NCI-H82 treated with DMSO at 0.1 percent for 48 hours (cell line): ENCODE measurements around the gene UFC1.
A peak's percentile ranks its signal among the peaks of the same experiment; 100 is the strongest.

Experiments used
- DNase-seq: peaks from one replicate; lab custom pipeline; 2025; ENCODE audit not compliant: unreplicated experiment; lab: John Stamatoyannopoulos, UW

The UFC1 gene

DNA sequence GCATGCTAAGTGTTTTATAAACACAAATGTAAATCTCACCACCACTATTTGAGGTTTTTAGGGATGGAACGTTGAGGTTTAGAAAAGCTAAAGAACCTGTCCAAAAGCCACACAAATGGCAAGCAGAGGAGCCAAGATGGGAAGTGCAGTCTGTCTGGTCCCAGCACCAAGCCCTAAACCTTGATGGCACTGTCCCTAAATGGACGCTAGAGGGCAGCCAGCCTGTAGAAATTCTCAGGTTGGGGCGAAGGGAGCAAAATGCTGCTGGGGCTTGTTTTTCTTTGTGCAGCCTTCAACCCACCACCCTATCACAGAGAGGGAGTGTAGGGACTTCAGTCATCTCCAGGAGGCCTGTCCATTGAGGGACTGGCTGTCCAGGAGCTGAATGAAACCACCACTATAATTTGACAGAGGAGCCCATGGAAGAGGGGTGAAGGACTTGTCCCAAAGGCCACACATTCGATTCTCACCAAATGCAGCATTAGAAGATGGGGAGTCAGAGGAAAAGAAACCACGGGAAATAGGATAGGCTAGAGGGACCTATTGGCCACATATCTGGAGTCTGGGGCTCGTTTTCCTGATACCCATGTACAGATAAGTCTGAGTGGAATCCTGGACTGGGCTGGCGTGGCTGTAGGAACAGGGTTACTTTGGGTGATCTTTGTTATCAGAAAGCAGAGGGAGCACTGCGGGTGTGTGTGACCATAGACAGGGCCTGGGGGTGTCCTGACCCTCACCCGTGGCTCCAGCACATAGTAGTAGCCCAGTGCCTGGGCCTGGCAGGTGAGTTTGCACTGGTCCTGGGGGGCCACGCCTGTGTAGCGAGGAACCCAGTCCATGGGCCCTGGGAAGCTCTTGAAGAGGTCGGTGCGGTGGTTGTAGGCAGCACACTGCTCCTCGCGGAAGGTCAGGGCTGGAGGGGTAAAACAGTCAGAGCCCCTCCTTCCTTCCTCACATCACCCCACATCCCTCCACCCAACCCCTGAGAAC is 39.0 kb downstream of the UFC1 start:
- DNase-seq = peak; percentile 77

DNA sequence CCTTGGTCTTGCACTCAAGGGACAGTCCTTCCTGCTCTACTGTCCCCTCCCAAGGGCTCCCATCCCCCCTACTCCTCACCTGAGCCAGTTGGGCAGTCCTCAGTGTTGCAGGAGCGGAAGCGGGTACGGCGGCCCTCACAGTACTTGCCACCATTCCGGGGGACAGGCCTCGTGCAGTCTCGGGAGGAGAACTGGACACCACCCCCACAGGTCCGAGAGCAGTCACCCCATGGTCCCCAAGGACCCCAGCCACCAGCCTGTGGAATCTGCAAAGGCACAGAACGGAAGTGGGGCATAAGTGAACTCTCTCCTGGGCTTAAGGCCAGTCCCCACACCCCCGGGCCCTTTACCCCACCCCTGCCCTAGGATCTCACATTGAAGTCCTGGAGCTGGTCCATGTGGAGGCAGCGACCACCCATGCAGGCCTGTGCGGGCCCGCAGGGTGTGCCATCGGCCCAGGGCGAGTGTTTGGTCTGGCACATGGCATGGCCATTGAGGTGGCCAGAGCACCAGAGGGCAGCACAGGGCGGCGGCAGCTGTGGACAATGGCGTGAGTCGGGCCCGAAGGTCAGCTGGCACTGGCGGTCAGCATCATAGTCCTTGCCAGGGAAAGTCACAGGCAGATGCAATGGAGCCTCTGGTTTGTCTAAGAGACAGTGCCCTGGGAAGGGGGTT is 39.9 kb downstream of the UFC1 start:
- no peak for DNase-seq

DNA sequence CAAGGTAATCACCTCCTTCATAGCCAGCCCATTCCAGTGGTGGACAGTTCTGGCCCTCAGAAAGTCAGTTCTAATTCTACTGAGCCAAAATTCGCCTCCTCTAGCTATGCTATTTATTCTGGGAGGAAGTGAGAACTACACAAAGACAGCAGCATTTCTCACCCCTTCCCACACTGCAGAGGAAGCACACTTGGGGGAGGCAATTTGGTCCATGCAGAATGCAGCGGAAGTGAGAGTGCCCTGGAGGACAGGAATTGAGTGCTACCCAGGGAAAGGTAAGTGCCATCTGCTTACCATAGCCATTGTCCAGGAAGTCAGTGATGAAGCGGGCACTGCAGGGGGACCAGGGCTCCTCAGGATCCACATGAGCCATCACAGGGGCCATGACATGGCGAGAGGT is 41.4 kb downstream of the UFC1 start:
- DNase-seq = no peak

DNA sequence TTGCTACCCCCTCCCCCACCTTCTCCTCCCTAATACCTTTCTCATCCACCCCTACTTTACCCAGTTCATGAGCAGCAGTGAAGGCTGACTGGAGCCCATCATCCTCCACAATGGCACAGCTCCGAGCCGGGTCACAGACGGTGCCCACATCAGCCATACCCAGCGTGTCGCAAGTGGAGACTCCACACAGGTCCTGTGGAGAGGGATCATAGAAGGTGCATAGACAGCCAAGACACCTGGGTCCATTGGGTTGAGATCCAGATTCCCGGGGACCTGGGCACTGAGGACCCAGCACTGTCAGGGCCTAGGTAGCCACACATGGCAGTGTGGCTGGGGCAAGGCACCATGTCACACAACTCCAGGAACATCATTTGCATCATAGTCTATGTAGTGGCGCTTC is 42.3 kb downstream of the UFC1 start:
- no peak for DNase-seq

DNA sequence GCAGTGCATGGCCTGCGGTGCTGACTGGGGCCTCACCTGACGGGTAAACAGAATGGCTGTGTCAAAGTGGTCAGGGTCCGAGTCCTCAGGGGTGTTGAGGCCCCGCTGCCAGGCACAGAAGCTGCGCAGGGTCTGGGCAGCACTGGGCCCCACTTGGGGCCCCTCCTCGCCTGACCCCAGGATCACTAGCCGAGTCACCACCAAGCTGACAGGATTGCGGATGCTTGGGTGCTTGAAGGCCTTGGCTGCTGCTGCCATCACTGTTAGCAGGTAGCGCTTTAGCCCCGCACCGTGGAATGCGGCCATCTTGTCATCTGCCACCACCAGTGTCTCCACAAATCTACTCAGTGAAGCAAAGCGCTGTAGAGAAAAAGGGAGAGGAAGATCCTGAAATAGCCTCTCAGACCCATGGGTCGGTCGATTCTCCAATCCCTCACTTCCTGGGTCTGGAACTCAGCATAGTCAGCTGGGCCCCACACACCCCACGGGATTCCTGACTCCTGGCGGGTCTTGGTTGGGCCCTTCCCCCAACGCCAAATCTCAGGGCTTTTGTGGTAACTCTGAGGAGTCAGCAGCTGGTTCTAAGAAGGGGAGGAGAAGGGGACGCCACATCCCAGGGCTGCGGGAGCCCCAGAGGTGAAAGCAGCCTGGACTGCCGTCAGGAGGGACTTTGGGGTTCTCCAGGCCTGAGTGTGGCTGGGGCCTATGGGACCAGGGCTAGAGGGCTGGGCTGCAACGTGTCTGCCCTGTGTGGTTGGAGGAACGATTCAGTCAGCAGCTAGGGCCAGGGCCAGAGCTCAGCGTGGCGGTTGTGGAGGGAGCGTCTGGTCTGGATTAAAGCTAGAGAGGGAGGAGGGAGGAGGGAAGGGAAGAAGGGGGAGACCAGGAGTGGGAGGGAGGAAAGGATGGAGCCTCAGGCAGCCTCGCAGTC is 43.0 kb downstream of the UFC1 start:
- peak; percentile 90 for DNase-seq

DNA sequence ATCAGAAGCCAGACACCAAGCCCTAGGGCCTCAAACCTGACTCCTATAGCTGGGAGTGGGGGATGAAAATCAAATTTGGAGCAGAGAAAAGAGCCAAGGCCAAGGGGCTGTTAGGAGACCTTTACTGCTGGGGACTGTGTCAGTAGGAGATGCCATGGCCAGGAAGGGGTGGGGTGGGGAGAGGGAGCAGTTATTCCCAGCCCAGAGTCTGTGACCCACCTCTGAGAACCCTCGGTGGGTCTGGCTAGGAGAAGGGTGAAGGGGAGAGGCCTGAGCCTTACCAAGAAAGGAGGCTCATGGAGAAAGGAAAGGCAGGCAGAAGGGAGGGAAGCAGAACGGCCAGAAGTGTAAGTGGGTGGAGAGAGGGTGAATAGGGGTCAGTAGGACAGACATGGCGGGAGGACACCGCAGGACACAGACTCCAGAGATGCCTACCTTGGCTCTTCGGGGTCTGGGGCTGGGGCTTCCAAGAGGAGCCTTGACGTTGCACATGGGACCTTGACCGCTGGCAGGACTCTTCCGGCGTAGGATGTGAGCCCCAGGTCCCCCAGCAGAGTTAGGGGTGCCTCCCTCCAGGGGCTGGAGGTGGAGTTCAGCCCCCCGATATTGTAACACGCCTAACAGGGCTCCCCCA is 43.9 kb downstream of the UFC1 start:
- DNase-seq = no peak

DNA sequence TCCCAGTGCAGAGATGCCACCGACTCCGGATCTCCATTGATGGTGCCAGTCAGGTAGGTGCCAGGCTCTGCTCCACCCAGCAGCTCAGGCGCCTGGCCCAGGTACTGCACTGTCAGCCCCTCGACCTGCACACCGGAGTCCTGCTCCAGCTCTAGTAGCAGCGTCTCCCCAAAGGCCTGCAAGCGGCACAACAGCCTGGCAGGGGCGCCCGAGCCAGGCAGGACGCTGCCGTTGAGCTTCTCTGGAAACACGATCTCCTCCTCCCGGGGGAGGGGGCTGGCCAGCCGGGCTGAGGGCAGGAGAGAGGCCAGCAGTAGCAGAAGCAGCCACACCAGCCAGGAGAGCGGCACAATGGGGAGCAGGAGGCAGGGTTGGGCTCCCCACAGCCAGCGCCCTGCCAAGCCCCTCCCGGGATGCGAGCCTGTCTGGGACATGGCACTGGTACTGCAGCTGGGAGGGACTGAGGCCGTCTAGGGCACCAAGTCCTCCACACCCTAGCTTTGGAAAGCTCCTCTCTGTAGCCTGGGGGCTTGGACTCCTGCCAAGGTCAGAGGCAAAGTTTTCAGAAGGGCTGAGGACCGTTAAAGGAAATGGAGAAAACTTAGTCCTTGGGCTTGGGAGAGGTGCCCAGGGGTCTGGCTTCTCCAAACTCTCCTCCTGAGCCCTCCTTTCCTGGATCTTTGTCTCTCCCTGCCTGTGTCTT is 44.6 kb downstream of the UFC1 start:
- peak; percentile 29 for DNase-seq

DNA sequence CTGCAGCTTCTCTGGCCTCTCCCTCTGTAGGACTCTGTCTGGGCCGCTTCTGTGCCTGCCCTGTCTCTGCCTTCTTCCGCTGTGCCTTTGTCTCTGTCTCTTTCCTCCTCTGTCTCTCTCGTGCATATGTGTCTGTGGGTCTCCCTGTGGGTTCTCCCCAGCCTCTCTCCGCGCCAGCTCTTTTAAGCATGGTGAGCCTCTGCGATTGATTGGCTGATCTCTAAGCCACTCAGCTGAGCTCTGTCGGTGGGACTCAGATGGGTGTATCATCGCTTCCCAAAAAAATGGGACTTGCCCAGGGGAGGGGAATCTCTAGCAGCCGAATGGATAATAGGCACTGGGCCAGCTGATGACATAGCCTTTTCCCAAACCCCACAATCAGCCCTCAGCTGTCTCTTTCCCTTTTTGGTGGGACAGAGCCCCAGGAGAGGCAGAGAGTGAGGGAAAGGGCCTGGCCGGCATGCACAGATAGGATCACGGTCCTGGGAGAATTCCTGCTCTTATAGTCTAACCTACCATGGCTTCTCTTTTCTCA is 45.2 kb downstream of the UFC1 start, which contains the start of gene ADAMTS4:
TSS of gene ADAMTS4 (minus strand) at position 158 of the 535 bp plus-strand sequence. CDS start 427 bp downstream, outside the sequence.
- DNase-seq = peak; percentile 23

DNA sequence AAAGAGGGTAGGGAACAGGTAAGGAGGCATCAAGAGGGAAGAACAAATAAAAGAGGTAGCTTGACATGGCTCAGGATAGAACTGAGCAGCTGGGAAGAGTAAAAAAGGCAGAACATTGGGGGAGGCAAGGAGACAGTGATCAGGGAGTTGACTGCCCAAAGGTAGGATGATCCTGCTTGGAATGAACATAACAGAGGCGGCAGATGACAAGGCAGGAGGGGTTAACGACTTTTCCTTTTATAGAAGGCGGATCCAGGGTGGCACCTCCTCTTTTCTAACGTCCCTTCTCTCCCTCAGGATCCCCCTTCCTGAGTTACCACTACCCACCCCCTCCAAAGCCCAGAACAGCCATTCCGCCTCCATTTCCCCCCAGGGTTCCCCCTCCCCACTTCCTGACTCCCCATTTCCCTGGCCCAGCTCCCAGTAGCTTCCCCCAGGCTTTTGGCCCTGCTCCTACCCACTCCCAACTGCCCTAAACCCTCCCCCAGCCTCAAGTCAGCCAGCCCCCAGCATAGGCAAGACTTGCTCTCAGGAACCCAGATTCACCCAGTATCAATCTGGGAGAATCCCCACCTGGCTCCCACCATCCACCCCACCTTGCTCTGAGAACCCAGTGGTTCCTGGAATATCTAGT is 45.8 kb downstream of the UFC1 start:
- no peak for DNase-seq

DNA sequence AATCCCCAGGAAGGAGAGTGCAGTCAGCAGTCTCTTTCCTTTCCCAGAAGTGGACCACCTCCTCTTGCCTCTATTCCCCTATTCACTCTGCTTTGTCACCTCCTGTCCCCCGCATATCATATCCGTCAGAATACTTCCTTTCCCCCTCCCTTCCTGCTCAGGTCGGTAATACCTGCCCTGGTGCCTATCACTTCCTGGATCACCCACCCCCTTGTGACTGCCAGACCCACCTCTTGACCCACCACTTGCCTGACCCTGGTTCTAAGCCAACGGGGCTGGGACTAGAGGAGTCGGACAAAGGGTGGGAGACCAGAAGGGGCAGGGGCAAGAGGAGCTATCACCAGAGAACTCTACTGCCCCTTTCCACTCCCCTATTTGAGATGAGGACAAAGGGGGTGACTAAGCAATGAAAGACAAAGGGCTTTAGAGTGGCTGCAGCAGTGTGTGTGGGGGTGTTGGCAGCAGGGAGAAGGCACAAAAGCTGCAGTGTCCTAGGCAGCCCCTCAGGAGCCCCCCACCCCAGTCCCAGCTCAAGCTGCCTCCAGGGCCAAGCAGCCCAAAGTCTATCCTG is 46.7 kb downstream of the UFC1 start:
- no peak for DNase-seq

DNA sequence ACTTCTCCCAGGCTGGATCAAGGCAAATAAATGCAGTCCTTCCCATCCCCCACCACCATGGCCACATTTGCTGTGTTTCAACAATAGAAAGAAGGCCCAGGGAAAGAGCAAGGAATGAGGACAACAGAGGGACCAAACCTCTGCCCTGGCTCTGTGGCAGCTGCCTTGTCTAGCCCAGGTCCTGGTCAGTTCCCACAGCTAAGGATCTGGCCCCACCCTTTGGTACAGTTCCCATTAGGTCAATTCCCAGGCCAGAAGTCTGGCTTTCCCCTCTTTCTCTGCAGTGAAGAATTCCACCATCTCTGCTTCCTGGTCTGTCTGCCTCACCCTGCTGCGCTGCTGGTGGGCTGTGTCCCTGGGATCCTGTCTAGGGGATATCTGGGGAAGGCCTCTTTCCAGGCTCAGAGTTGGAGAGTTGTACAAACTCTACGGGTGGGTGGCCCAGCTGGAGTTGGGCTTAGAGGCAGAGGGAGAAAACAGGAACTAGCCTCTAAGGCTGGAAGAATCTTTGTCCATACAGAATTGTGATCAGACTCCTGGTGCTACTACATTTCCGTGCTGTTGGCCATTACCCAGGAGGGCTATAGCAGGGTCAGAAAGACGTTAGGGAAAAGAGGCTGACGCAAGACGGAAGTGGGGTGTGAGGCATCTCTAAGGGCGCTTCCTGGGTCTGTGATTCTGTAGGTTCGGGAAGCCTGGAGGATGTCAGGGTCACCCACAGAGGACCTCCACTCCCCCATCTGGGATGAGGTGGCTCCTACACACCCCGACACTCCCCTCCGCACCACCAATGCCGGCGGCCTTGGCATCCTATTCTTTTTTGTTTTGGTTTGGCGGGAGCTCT is 47.4 kb downstream of the UFC1 start:
- DNase-seq = no peak

DNA sequence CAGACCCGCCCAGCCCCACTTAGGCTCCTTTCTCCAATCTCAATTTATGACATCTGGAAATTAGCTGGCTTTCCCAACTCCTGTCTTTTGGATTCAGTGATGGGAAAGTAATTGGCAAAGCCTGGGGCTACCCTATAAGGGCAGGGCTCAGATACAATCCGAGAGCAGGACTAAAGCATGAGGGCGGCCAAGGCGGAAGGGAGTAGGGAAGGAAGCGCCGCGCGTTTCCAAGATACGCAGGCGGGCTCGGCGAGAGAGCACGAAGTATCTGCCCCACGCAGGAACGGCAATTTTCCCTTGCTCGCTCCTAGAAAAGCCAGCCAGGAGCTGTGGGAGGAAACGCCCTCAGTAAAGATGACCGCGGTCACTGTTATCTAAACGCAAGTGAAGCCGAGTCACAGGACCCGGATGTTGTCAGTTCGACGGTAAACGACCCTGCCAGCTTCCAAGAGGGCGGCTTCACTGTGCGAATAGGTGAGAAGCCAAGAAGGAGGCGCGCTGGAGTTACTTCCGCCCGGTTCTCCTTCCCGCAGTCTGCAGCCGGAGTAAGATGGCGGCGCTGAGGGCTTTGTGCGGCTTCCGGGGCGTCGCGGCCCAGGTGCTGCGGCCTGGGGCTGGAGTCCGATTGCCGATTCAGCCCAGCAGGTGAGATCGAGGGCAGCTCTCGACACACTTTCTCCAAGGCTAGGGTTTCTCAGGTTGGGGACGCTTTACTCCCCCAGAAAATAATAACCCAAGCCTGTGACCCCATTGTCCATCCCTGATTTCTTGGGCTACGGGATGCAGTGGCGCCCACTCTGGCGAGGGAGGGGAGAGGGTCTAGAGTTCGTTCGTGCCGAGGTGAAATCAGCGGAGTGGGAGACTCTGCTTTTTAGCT is 48.3 kb downstream of the UFC1 start, which contains the start of gene NDUFS2:
TSS of gene NDUFS2 (plus strand) at position 532 of the 877 bp plus-strand sequence. CDS start at position 551, 19 bp downstream.
- DNase-seq = peak; percentile 99

DNA sequence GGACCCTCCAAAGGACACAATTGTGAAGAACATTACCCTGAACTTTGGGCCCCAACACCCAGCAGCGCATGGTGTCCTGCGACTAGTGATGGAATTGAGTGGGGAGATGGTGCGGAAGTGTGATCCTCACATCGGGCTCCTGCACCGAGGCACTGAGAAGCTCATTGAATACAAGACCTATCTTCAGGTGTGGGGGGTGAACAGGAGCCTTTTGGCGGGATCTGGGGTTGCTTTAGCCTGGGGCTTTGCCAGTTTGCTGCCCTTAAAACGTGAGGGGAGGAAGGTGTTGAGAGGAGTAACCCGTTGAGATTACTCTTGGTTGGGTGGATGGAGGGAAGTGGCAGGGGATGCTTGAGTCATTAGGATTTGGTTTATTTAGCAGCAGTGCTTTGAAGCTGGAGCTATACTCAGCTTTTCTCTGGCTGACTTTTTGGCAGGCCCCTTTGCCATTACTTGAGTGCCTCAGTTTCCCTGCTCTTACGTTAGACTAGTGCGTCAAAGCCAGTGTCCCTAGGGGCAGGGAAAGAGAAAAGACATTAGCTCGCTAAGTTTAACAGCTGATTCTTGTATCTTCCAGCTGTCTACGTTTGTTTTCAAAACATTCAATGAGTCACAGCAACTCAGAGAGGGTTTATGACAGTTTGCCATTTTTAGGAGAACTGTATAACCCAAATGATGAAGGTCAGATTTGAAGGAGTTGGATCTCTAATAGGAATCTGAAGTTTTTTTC is 52.8 kb downstream of the UFC1 start:
- no peak for DNase-seq

DNA sequence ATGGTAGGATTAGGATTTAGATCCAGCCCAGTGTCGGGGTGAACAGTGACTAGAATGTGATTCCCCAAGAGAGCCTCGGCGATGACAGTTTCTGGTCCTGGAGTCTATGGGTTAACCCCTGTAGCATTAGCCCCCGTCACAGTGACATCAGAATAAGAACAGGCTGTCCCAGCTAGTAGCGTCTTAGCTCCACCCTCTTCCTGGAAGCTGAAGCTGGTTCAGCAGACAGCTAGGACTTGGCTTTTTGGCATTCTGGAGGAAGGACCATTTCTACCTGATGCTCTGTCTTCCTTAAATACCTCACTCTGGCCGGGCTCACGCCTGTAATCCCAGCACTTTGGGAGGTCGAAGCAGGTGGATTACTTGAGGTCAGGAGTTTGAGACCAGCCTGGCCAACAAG is 53.4 kb downstream of the UFC1 start:
- no peak for DNase-seq
